Adrenal gland (tissue), 5 donors: ENCODE measurements around the gene HSPA12B.

Source experiments
- CTCF ChIP-seq, 6 experiments: fragments of 450-650 bp in 4 of 6; fragments of 200-600 bp in 2 of 6; sonication (generic) in 1 of 6; IDR thresholded peaks; 1 replicate in 5 of 6; 2 replicates in 1 of 6; pipeline versions ENCODE4 v1.5.1 to v1.8.0; 2016 to 2021; ENCODE audit warnings: antibody characterized with exemption in 6 of 6, mild to moderate bottlenecking in 2 of 6, moderate library complexity in 1 of 6
- POLR2A ChIP-seq, 2 donors: fragments of 450-650 bp; IDR thresholded peaks; one replicate each; pipeline ENCODE4 v1.6.1; 2017; ENCODE audit warnings: antibody characterized with exemption in 2 of 2, mild to moderate bottlenecking in 2 of 2, moderate library complexity in 1 of 2
- donor health status: DM: no; HTN: no; CAD: no.

DNA sequence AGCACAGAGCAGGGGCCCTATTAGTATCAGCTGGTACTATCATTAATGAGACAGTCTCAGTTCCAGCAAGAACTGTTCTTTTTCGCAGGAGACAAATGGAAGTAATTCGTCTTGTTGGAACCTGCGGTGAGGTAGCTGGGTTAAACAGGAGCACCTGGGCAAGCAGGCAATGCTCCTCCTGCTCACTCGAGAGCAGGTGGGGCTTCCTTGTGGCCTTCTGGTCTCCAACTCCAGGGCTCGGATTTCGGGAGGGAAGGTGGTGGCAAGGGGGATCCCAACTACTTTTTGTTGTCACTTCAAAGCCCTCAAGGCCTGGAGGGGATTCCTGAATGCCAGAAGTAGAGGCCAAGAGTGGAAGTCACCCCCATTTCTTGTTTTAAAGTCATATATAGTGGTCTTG lies 50.1 kb downstream of the HSPA12B start:
- TF ChIP-seq CTCF (IDR thresholded peaks at IDR 0.05) (no peak), POLR2A (IDR thresholded peaks at IDR 0.05) (no peak)
